Gastrocnemius medialis (tissue), 4 donors: Measurements from ENCODE around the gene FCGR3A.
"Not testable (repeated sequence)": the region's sequence is repeated elsewhere in the genome, so short reads cannot be mapped to it uniquely, and the experiment has no call there.

ENCODE experiments used
- CTCF ChIP-seq, 5 experiments: fragments of 450-650 bp in 3 of 5; fragments of 200-600 bp in 2 of 5; sonication (generic) in 2 of 5; IDR thresholded peaks in 4 of 5; conservative IDR thresholded peaks in 1 of 5; 1 replicate in 4 of 5; 2 replicates in 1 of 5; pipeline ENCODE4 v1.5.1; 2016 to 2019; ENCODE audit warnings: antibody characterized with exemption in 5 of 5, mild to moderate bottlenecking in 3 of 5, moderate library complexity in 3 of 5
- POLR2A ChIP-seq, 2 donors: fragments of 450-650 bp; IDR thresholded peaks; one replicate each; pipeline ENCODE4 v1.6.1; 2017; ENCODE audit warnings: antibody characterized with exemption in 2 of 2, mild to moderate bottlenecking in 2 of 2, moderate library complexity in 2 of 2

GRCh38 chr1:161580879-161581537, 31.4 kb upstream of the FCGR3A start:
- TF ChIP-seq CTCF (IDR thresholded peaks at IDR 0.05 in 4 of 5, conservative IDR thresholded peaks at IDR 0.05 in 1 of 5); POLR2A (IDR thresholded peaks at IDR 0.05): not testable (repeated sequence)
